Right lobe of liver (tissue), 4 donors: ENCODE data around the gene CEP128.

Experiments
- POLR2A ChIP-seq: fragments of 450-650 bp; IDR thresholded peaks from one replicate; pipeline ENCODE4 v1.6.1; 2017; ENCODE audit warnings: antibody characterized with exemption, mild to moderate bottlenecking
- TF ChIP-seq, protein P1 (sequence below), 4 donors: fragments of 200-600 bp in 3 of 4; fragments of 450-650 bp in 1 of 4; IDR thresholded peaks; one replicate each; pipeline versions ENCODE4 v1.5.1 to v1.8.0; 2016 to 2022; ENCODE audit warnings: antibody characterized with exemption in 4 of 4, mild to moderate bottlenecking in 2 of 4
- donor health status: DM: no; HTN: no; CAD: no.
- donor health status: DM: no; HTN: no; CAD: no.
- donor health status: DM: no; HTN: yes; CAD: no.

DNA sequence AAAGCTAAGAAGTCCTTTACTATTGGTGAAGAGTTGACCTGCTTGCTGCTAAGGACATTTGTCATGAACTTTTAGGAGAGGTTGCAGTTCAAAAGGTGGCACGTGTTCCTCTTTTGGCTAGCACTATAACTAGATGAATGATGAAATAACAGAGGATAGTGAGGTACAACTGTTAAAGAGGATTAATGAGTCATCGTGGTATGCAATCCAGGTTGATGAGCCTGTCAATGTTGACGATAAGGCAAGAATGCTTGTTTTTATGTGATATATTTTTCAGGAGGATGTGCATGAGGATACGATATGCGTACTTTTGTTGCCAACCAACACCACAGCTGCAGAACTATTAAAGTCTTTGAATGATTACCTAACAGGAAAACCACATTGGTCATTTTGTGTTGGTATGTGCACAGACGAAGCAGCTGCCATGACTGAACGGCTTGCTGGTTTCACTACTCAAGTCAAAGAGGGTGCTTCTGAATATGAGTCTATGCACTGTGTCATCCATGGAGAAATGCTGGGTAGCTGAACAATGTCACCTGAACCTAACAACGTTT is 10.6 kb downstream of the CEP128 start:
- TF ChIP-seq, protein P1, sequence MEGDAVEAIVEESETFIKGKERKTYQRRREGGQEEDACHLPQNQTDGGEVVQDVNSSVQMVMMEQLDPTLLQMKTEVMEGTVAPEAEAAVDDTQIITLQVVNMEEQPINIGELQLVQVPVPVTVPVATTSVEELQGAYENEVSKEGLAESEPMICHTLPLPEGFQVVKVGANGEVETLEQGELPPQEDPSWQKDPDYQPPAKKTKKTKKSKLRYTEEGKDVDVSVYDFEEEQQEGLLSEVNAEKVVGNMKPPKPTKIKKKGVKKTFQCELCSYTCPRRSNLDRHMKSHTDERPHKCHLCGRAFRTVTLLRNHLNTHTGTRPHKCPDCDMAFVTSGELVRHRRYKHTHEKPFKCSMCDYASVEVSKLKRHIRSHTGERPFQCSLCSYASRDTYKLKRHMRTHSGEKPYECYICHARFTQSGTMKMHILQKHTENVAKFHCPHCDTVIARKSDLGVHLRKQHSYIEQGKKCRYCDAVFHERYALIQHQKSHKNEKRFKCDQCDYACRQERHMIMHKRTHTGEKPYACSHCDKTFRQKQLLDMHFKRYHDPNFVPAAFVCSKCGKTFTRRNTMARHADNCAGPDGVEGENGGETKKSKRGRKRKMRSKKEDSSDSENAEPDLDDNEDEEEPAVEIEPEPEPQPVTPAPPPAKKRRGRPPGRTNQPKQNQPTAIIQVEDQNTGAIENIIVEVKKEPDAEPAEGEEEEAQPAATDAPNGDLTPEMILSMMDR (IDR thresholded peaks at IDR 0.05), result no peak
- no peak for TF ChIP-seq POLR2A
